ENCODE measurements around the gene FOXL3. TPM values are rescaled to one million over a fixed set of nuclear protein-coding genes. Genes with fewer than 3 reads are reported as not detected.

FOXL3 gene
- total RNA-seq, 1 experiment from 2014 or later = not detected

DNA sequence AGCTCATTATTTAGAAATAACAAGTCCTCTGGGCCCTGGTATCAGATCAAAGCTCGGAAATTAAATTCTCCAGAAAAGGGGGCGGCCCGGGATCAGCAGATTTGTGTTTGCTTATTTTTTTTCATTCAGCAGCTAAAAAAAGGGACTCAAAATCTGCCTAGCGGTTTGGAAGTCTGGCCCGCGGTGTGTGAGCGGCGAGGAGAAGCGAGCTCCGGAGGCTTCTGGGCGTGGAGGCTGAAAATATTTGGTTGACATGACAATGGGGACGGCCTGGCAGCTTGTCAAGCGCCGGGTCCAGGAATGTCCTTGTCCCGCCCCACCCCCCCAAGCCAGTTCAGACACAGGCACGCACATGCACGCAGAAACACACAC is 43.4 kb downstream of the FOXL3 start:
- Histone ChIP-seq H3K4me2 (ENCODE audit: insufficient read depth, insufficient read length, low read length) (no peak overlapping the region), H4K91ac (ENCODE audit: insufficient read length, low read depth, low read length) (no peak overlapping the region), H3K14ac (ENCODE audit: insufficient read depth, low read length) (no peak overlapping the region), H3T11ph (ENCODE audit: low read length) (no peak overlapping the region), H3K79me1 (ENCODE audit: insufficient read depth, low read depth, low read length, poor library complexity, severe bottlenecking) (no peaks in the 10 kb centered on the region), H2AK5ac (ENCODE audit: insufficient read length, low read length) (no peak overlapping the region), H2BK20ac (ENCODE audit: low read depth, low read length, poor library complexity, severe bottlenecking) (no peak overlapping the region), H3K56ac (ENCODE audit: insufficient read length, low read depth, low read length) (no peak overlapping the region), H3K79me2 (ENCODE audit: insufficient read depth, low read length) (no peaks in the 10 kb centered on the region), H2BK12ac (ENCODE audit: insufficient read length, low read depth, low read length) (no peak overlapping the region), H4K5ac (ENCODE audit: insufficient read length, low read depth, low read length) (no peak overlapping the region), H4K8ac (replicated peaks; ENCODE audit: insufficient read length, low read depth, low read length) (no peak overlapping the region), H3K9ac (ENCODE audit: extremely low read depth, insufficient read length, low read length) (no peak overlapping the region), H3K18ac (ENCODE audit: insufficient read length, low read depth, low read length) (no peak overlapping the region), H3K9me3 (ENCODE audit: control insufficient read depth, low read depth, low read length) (no peaks in the 10 kb centered on the region), H2BK15ac (ENCODE audit: low read depth, low read length) (no peak overlapping the region), H3K4ac (ENCODE audit: low read depth, low read length) (no peak overlapping the region), H2BK120ac (ENCODE audit: low read depth, low read length, poor library complexity, severe bottlenecking) (no peak overlapping the region), H3K27me3 (ENCODE audit: insufficient read depth, low read length) (no peaks in the 10 kb centered on the region), H3K23ac (ENCODE audit: insufficient read length, low read depth, low read length) (no peak overlapping the region), H3K27ac (ENCODE audit: insufficient read length, low read depth, low read length) (no peak overlapping the region), H3K23me2 (ENCODE audit: insufficient read length, low read depth, low read length, poor library complexity, severe bottlenecking) (peaks cover 7% of the 10 kb centered on the region), H3K4me1 (ENCODE audit: insufficient read depth, low read length) (no peaks in the 10 kb centered on the region), H2BK5ac (ENCODE audit: insufficient read length, low read length) (no peak overlapping the region), H4K20me1 (ENCODE audit: control insufficient read depth, insufficient read depth, insufficient read length) (peaks cover 3% of the 10 kb centered on the region), H2AFZ (ENCODE audit: low read length) (no peak overlapping the region)
- Mint-ChIP-seq H3K4me3 (no peak overlapping the region; a peak in 1 of 5 replicates), H3K4me1 (peaks cover 0 to 15% of the 10 kb centered on the region in 2 experiments; a peak in 2 of 4 replicates), H3K9me3 (peaks cover 16 to 17% of the 10 kb centered on the region in 2 experiments; a peak in 4 of 5 replicates), H3K27ac (no peak overlapping the region; a peak in 1 of 7 replicates), H3K36me3 (ENCODE audit: insufficient read depth in 1 of 3, low read depth in 3 of 3) (peaks cover 0 to 5% (median 2%) of the 10 kb centered on the region in 3 experiments; a peak in 4 of 7 replicates), H3K27me3 (ENCODE audit: low read depth) (peaks cover 38% of the 10 kb centered on the region)
- TF ChIP-seq CTCF (conservative IDR thresholded peaks at IDR 0.05) = no peak
- DNase-seq = no peak
- WGBS (ENCODE audit: extremely low coverage, insufficient read length, low lambda C conversion rate) = no CpG with 5 or more reads among the region's 17 CpGs
